Body of pancreas (tissue), 4 donors: Measurements from ENCODE around the gene GMCL1.

Experiments used
- POLR2A ChIP-seq, 3 donors: fragments of 450-650 bp; IDR thresholded peaks; one replicate each; pipeline ENCODE4 v1.6.1; 2016; ENCODE audit warnings: antibody characterized with exemption in 3 of 3, mild to moderate bottlenecking in 2 of 3
- TF ChIP-seq, protein P1 (sequence below), 7 experiments: fragments of 450-650 bp in 4 of 7; fragments of 200-600 bp in 3 of 7; sonication (generic) in 3 of 7; IDR thresholded peaks; one replicate each; pipeline ENCODE4 v1.5.1; 2016 to 2019; ENCODE audit warnings: antibody characterized with exemption in 7 of 7

- TF ChIP-seq POLR2A (IDR thresholded peaks at IDR 0.05), result no peak
- TF ChIP-seq, protein P1, sequence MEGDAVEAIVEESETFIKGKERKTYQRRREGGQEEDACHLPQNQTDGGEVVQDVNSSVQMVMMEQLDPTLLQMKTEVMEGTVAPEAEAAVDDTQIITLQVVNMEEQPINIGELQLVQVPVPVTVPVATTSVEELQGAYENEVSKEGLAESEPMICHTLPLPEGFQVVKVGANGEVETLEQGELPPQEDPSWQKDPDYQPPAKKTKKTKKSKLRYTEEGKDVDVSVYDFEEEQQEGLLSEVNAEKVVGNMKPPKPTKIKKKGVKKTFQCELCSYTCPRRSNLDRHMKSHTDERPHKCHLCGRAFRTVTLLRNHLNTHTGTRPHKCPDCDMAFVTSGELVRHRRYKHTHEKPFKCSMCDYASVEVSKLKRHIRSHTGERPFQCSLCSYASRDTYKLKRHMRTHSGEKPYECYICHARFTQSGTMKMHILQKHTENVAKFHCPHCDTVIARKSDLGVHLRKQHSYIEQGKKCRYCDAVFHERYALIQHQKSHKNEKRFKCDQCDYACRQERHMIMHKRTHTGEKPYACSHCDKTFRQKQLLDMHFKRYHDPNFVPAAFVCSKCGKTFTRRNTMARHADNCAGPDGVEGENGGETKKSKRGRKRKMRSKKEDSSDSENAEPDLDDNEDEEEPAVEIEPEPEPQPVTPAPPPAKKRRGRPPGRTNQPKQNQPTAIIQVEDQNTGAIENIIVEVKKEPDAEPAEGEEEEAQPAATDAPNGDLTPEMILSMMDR (IDR thresholded peaks at IDR 0.05), result no peak
Measured at GRCh38 chr2:69797836-69798289, 31.6 kb upstream of the GMCL1 start.
